Stimulated activated naive CD8-positive, alpha-beta T cell treated with anti-CD3 and anti-CD28 coated beads, Interleukin-15, Interleukin-2, amounts not matched to agents 100 U/mL and 50 U/mL, for 24 hours (primary cell): Measurements from ENCODE around the gene SLC25A26.

ENCODE experiments used
- ATAC-seq: fragments of 150-1000 bp; cut with Tn5 transposase; one replicate; pipeline ENCODE4 v1.10.0; 2021
- DNase-seq: peaks from one replicate; pipeline ENCODE4 v3.0.0; 2021

SLC25A26 gene

GRCh38 chr3:66326340-66326739, 105.5 kb downstream of the SLC25A26 start:
- DNase-seq (no peak), ATAC-seq (no peak)

- ATAC-seq (no peak), DNase-seq (no peak)
Observed at GRCh38 chr3:66335671-66336070, 114.9 kb downstream of the SLC25A26 start.

GRCh38 chr3:66336333-66336766, 115.5 kb downstream of the SLC25A26 start:
- no peak for ATAC-seq

GRCh38 chr3:66338927-66339326, 118.1 kb downstream of the SLC25A26 start:
- ATAC-seq (no peak), DNase-seq (no peak)

More at GRCh38 chr3:66336333-66336766, 115.5 kb downstream of the SLC25A26 start:
- no peak for DNase-seq

- no peak for ATAC-seq
- no peak for DNase-seq
Observed at GRCh38 chr3:66342717-66343356, 122.0 kb downstream of the SLC25A26 start.

GRCh38 chr3:66344391-66344811, 123.6 kb downstream of the SLC25A26 start:
- DNase-seq (no peak), ATAC-seq (no peak)

GRCh38 chr3:66344848-66345578, 124.2 kb downstream of the SLC25A26 start:
- ATAC-seq (no peak), DNase-seq (no peak)

GRCh38 chr3:66348704-66349103, 127.9 kb downstream of the SLC25A26 start:
- no peak for DNase-seq
- no peak for ATAC-seq

- DNase-seq (no peak), ATAC-seq (no peak)
Observed at GRCh38 chr3:66350601-66351000, 129.8 kb downstream of the SLC25A26 start.

GRCh38 chr3:66353039-66353438, 132.2 kb downstream of the SLC25A26 start:
- ATAC-seq (no peak), DNase-seq (no peak)

GRCh38 chr3:66353530-66353929, 132.7 kb downstream of the SLC25A26 start:
- DNase-seq (no peak), ATAC-seq (no peak)

GRCh38 chr3:66354001-66354400, 133.2 kb downstream of the SLC25A26 start:
- DNase-seq = no peak
- ATAC-seq = no peak

- no peak for ATAC-seq
- no peak for DNase-seq
Observed at GRCh38 chr3:66355394-66355793, 134.6 kb downstream of the SLC25A26 start.

GRCh38 chr3:66355997-66356396, 135.2 kb downstream of the SLC25A26 start:
- ATAC-seq = no peak
- DNase-seq = no peak

GRCh38 chr3:66361356-66361755, 140.6 kb downstream of the SLC25A26 start:
- no peak for DNase-seq
- no peak for ATAC-seq

GRCh38 chr3:66362541-66362941, 141.7 kb downstream of the SLC25A26 start:
- ATAC-seq = no peak
- no peak for DNase-seq

- no peak for DNase-seq
- ATAC-seq = no peak
Observed at GRCh38 chr3:66363148-66363547, 142.3 kb downstream of the SLC25A26 start.

GRCh38 chr3:66365080-66365479, 144.3 kb downstream of the SLC25A26 start:
- DNase-seq = no peak
- no peak for ATAC-seq

GRCh38 chr3:66366747-66367146, 145.9 kb downstream of the SLC25A26 start:
- DNase-seq (no peak), ATAC-seq (no peak)

- ATAC-seq = no peak
Observed at GRCh38 chr3:66367979-66368378, 147.2 kb downstream of the SLC25A26 start.

GRCh38 chr3:66370179-66370578, 149.4 kb downstream of the SLC25A26 start:
- DNase-seq (no peak), ATAC-seq (no peak)

More at GRCh38 chr3:66367979-66368378, 147.2 kb downstream of the SLC25A26 start:
- DNase-seq = no peak

- DNase-seq (no peak), ATAC-seq (no peak)
Observed at GRCh38 chr3:66371432-66371831, 150.6 kb downstream of the SLC25A26 start.

- no peak for DNase-seq
- no peak for ATAC-seq
Observed at GRCh38 chr3:66372681-66373350, 152.0 kb downstream of the SLC25A26 start.
